GM18870 (cell line): ENCODE measurements around the gene BDKRB2.

ENCODE experiments used
- ATAC-seq: cut with Tn5 transposase; IDR thresholded peaks from one replicate; pipeline ENCODE4 v1.9.1; 2021; ENCODE audit warnings: moderate library complexity; ENCODE audit not compliant: unreplicated experiment

The BDKRB2 gene

DNA sequence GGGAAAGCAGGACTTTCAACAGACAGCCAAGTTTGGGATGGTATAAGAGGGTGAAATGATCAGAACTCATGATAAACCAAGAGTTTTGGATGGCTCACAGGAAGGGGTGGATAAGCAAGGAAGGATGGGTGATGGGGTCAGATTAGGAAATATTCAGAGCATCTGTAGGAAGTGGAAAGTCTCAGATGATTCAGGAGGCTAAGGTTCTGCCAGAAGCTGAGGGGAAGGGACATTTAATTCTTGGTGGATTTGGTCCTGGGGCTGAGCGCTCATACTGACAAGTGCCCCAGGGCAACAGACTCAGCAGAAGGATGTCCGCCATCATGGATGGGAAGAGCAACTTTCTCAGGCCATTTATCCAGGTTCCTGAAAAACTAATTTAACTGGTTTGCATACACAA is 28.4 kb upstream of the BDKRB2 start:
- ATAC-seq = no peak

DNA sequence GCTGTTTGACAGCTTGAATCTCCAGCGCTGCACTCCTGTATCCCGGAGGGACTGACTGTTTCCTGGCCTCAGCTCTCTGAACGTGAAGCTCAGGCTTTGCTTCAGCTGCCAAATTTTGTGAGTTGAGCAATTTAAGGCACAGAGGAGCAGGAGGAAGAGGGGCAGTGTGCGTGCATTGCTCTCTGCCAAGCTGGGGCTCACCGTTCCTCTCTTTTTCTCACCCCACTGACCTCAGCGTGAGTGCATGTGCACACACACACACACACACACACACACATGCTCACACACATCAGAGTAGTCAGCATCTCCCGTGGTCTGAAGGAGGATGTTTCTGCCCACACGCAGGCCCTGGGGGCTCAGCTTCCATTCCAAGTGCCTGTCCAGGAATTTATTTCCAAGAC is 27.8 kb upstream of the BDKRB2 start:
- ATAC-seq = no peak

DNA sequence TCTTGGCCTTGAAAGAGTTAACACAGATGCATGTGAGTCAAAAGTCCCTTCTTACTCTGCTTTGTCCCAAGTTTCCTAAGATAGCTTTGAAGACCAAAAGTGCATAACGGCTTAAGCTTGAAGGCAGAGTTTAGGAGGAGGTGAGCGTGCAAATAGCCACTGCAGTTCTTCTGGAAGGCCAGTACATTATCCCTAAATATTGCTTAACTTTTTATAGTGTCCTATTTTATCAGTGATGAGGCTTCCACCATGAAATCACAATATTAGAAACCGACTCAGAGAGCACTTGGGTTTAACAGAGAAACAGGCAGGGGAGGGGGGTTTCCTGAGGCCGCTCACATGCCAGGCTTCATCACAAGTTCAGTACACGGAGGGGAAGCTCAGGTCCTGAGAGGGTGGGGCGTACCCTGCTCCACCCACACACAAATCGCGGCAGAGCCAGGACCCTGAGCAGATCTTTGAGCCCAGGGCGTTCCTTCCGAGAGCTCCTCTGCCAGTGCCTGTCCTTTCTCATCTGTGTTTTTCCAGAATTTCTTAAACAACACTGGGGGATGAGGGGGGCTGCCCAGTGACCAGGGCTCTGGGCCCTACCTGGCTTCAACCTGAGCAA is 26.8 kb upstream of the BDKRB2 start:
- no peak for ATAC-seq

DNA sequence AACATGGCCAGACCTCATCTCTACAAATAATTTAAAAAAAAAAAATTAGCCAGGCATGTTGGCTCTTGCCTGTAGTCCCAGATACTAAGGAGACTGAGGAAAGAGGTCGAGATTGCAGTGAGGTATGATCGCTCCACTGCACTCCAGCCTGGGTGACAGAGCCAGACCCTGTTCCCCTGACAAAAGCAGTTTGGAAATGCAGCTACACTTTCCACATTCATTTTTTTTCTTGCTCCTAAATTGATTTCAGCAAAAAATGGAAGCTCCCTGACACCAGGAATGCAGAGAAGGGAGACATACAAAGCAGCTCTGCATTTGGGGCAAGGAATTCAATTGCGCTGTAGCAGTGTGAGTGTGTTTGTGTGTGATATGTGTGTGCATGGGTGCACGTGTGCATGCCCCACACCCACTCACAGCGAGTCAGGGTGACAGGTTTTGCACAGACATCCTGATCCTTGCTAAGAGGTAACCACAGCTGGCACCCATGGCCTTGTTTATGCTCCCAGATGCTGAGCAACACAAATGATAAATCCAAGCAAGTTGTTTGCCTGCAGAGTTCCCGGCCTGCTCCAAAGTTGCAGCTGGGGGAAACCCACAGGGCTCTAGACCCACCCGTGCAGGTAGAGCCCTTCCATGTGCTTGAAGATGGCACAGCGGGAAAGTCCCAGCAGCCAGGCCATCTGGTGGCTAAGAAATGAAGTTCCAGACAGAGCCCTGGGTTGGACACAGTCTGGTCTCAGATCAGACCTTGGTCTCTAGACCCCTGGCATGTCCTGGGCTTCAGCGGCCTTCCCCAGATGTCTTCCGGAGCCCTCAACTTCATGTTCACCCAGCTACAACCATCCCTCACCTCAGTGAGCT is 25.9 kb upstream of the BDKRB2 start:
- no peak for ATAC-seq

DNA sequence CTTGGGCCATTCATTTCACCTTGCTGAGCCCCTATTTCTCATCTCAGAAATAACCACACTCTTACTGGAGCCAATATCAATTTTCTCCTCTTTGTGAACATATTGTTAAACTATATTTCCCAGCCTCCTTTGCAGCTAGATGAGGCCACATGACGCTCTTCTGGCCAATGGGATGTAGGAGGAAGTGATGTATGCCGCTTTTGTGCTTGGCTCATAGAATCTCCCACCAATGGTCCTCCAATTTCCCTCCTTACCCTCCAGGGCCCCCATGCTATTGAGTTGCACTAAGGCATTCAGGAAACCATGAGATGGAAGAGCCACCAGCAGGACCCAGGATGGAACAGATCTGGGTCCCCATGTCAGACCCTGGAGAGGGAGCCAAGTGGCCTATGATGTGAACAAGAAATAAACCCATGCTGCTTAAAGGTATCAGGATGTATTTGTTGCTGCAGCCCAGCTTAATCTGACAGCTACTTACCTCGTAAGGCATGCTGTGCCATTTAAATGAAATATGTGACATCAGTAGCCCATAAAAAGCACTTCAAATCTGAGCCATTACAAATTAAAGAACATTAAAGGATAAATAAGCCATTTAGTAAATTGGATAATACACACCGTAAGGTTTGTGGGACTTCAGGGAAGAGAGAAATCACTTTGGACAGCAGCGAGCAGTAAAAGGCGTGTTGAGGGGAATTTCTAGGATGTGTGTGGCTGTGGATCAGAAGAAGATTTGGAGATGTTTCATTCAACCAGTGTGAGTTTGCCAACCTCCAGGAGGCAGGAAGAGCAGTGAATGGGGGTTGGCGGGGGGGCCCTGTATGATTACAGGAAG is 24.4 kb upstream of the BDKRB2 start:
- no peak for ATAC-seq

DNA sequence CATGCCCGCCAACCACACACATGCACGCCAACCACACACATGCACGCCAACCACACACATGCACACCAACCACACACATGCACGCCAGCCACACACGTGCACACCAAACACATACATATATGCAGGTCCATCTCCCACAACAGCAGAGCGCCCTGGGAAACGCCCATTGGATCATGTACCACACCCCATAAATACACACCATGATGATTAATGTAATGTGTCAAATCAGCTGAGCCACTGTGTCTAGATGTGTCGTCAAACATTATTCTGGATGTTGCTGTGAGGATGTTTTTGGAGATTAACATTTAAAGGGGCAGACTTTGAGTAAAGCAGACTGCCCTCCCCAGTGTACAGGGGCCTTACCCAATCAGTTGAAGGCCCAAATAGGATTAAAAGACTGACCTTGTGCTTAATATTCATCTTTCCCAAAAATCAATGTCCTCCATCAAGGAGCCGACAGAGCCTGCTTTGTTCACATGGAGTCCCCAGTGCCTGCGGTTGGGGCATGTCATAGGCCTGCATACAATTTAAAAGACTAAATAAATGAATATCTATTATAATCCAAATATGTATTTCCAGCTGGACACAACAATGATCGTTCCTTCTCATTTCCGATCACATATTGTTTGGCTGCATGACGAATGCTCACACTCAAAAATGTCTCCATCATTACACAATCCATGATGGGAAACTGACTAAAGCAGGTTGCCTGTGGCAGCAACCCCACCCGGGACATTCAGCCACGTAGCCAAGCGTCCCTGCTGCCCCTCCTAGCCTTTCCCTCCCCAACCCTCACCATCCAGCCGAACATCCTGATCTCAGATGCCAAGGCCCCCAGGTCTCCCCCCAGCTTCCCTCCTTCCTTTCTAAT is 23.2 kb upstream of the BDKRB2 start:
- no peak for ATAC-seq

DNA sequence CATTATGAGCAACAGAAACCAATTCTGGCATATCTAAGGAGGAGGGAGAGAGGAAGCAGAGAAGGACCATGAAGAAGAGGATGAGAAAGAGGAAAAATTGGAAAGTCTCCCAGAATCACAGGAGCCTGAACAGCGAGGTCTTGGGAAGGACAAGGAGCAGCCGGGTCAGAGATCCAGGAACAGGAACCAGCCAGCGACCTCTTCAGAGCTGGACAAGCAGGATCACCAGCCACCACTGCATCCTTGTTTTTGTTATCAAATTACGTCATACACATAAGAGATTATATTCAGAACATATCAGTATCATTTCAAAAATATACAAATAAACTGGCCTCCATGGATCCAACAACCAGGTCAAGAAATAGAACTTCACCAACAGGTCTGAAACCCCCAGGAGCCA is 22.1 kb upstream of the BDKRB2 start:
- ATAC-seq = no peak

DNA sequence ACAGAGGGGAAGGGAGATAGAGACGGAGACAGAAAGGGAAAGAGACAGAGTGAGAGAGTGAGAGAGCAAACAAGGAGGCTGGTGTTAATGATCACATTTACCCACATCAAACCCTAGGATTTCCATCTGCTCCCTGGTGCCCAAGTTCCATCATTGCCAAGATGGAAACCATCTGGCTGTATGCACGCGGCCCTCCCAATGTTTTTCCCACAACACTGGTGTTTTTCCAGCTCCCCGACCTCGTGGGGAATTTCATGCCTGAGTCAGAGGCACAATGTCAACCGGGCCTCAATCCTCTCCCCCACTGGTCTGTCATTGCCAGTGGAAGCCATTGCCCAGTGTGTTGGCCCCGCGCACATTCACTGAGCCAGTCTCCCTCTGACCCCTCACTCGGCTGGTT is 19.9 kb upstream of the BDKRB2 start:
- no peak for ATAC-seq

DNA sequence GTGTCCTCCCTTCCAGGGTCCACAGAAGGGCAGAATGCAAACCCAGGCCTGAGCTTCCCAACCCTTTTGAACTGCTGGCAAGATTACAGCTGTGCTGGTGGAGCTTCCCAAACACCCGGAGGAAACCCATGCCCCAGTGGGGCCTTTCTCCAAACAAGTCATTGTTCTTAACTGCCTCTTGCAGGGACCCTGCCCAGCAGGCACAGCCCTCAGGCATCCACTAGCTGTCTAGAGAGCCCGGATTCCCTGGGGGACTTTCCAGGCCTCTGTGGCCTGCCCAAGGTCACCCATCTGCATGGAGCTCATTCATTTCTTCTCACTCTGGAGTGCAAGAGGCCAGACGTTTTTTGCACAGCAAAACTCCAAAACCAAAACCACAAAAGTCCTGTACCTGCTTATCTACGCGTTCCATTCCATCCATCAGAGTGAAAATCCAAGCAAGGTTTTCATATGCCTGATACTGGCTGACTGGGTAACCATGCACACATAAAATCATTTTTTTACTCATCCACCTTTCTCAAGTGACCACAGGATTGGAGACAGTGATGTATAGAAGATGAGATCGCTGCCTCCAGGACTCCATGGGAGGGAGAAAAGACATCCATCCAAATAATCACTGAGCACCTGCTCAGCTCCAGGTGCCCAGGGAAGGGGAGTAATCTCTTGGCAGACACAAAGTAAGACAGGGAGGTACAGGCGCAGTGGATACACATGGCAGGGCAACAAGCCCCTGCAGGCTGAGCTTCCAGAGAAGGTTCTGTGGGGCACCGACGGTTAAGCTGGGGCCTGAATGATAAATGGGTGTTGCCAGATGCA is 17.2 kb upstream of the BDKRB2 start:
- no peak for ATAC-seq

DNA sequence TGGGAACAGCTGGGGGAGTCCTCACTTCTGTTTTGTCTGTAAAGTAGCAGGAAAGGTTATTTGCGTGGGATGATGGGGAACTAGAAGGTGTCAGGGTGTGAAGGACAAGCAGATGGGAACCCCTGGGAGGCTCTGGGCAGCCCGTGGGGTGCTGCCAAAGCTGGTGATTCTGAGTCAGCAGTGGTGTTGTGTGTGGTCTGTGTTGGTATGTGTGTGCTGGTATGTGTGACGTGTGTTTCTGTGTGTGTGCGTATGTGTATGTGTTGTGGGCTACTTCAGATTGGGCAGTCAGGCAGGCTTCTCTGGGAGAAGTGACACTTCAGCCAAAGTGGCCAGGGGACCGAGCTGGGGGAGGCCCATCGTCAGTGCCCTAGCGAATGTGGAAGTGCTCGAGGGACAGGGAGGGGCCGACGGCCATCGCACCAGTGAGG is 15.3 kb upstream of the BDKRB2 start:
- peak; percentile 53 for ATAC-seq

DNA sequence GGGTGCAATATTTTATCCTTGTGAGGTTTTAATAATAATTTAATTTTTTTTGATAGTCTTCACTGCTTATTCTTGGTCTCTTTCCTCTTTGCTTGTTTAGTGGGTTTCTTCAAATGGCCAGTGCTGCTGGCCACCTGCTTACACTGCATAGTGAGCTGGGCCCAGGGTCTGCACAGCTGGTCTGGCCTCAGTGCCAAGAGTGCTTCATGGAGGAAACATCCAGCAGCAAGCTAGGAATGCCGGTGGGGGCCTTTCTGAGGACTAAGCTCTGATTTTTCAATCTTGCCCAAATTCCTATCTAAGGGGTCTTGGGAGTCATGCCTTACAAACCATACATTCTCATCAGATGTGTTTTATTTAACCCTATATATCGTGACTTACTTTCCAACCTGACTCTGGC is 13.3 kb upstream of the BDKRB2 start:
- ATAC-seq = no peak

DNA sequence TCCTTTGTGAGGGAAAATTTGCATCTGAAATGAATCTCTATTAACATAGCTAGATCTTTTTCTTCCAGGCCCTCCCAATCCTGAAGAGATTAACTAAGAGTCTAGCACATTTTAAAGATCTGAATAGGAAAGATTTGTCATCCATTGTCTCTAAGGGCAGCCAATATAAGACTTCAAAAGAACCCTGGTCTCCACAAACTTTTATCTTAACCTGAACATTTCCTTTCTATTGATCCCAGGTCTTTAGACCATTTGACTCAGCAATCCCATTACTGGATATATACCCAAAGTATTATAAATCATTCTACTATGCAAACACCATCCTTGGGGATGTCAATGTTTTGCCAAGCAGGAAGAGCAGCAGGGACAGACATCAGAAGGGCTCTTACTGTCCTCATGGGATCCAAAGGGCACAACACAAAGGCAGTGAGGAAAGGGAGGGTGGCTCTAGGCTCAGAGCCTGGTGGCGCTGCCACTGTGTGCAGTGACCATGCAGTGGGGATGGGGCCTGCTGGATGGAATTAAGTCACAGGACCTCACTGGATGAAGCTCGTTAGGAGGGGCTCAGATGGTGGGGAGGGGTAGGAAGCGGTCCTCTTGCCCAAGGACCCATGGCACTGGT is 12.7 kb upstream of the BDKRB2 start:
- ATAC-seq = no peak

DNA sequence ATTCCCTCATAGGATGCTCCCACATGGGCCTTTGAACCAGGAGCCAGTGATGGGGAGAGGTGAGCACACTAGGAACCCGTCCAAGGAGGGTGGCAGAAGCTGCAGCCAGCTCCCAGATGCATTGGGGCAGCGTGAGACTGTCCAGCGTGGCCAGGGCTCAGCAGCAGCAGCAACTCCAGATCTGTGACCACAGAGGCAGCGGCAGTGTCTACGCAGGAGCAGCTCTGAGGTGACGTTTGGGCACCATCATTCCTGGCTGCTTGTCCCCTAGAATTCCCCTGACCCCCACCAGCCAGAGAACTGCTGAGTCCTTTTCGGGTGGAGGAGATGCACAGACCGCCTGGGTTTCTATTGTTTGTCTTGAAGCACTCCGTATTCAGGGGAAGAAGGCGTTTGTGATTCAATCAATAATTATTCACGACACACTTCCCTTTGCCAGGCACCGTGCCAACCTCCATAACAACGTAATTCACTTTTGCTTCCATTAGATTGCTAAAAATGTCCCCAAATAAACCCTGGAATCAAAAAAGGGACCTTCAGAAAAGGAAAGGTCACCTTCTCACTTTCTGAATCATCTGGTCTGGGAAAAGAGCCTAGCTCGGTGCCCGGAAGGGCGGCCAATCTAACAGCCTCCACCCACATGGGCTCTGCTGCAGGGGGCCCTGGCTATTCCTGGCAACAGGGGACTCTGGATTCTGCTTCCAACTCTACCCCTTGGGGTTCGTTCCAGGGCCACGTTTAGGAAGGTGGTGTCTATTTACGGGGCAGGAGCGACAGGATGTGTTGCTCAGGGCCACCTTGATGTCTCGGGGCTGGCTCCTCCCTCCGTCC is 11.4 kb upstream of the BDKRB2 start:
- no peak for ATAC-seq

DNA sequence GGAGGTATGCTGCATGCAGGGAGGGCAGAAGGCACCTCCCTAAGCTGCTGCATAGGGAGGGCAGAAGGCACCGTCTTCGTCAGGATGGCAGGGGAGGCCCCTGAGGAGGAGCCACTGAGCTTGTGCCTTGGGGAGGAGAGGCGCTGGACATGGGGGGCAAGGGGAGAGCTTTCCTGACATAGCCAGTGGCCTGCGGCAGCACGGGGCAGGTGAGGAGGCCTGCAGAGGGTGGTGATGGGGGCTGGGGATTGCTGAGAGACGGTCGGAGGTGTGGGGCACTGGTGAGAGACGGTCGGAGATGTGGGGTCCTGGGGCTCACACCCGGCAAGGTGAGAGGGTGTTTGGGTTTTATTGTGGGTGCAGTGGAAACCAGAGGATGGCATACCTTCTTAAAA is 10.4 kb upstream of the BDKRB2 start:
- no peak for ATAC-seq

DNA sequence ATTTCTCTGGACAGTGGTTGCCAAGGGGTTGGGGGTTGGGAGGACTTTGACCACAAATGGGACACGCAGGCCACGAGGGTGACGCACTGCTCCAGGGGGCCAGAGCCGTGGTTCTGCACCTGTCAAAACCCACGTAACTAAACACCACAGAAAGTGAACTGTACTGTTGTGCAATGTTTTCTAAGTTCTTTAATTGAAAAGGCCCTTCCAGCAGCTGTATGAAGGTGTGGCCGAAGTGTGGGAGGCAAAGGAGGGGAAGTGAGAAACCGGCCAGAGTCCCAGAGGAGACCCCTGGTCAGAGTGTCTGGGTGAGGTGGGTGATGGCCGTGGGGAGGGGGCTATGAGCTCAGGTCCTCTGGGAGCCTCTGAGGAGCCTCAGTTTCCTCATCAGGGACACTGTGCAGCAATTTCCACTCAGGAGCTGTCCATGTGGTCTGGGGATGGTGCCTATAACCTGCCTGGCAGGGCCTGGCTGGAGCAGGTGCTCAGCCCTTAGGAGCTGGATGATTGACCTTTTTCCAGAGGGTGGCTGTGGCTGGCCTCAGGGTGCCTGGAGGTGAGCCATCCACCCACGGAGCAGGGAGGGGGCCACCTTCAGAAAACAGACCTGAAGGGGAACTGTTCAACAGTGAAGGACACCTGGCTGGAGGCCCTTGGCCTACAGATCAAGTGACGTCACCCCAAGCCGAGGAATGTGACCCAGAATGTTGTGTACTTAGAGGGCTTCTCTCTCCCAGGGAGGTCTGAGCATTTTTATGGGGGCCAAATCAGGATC is 9.8 kb upstream of the BDKRB2 start:
- no peak for ATAC-seq

DNA sequence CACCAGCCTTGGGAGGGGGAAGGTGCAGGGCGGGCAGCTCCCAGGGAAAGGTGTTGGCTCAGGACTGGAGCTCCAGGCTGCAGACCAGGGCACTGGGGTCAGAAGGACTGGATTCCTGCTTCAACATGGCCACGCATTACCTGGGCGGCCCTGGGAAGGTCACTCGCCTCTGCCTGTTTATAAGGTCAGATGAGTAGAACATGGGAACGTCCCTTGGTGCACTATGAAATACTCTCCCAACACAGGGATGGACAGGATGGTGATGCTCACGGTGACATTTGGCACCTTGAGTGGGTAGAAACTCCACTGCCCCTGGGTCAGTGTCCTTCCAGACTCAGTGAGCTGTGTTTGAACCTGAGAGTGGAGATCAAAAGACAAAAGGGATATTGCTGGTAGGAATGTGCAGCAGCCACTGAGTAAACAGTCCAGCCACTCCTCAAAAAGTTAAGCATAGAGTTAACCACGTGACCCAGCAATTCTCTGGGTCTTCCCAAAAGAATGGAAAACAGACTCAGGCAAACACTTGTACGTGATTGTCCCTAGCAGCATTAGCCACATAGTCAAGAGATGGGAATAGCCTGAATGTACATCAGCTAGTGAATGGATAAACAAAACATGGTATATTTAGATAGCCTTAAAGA is 9.1 kb upstream of the BDKRB2 start:
- ATAC-seq = no peak

DNA sequence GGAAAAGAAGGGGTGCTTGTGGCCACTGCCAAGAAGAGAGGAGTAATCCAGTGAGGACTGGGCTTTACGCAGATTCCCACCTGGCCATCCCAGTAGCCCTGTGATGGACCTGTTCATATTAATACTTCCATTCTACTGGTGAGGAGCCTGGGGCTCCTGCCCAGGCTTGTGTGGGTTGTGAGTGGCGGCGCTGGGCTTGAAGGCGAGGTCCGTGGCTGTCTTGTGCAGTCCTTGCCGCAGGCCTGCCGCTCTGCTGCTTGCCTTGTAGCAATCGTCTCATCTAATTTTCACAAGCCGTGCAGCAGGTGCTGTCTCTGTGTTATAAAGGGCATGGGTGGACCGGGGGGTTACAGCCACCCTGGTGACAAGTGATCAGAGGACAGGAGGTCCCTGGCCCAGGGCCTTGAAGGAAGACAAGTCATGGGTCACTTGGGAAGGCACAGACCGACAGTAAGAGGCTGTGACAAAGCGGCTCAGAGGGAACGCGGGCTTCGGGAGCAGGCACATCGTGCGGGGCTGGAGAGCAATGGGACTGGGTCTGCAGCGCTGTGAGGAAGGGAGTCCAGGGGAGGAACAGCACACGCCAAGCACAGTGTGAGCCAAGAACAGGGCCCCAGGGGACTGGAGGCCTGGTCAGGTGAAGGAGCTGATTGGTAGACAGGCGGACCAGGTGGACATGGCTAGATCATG is 7.3 kb upstream of the BDKRB2 start:
- no peak for ATAC-seq
